B cell (primary cell): ENCODE results near the gene TCEAL4. TPM values are rescaled to one million over a fixed set of nuclear protein-coding genes. Genes with fewer than 3 reads are reported as not detected.

ENCODE experiments used
- ATAC-seq: fragments of 200-7000 bp; cut with Tn5 transposase; one replicate; pipeline ENCODE4 v1.10.0; 2021; ENCODE audit warnings: low read depth, mild to moderate bottlenecking, moderate number of reproducible peaks, moderate library complexity
- CTCF ChIA-PET: fragments of 350-600 bp; sonication (Branson Sonifier 250); formaldehyde crosslinking; loops from one replicate; lab custom pipeline; 2021; ENCODE audit warnings: antibody characterized with exemption, inconsistent platforms; lab: Charles Lee
- POLR2A ChIA-PET: fragments of 350-600 bp; sonication (Branson Sonifier 250); formaldehyde crosslinking; loops from one replicate; lab custom pipeline; 2021; ENCODE audit warnings: antibody characterized with exemption; lab: Charles Lee
- DNase-seq: peaks from one replicate; pipeline ENCODE4 v3.0.0; 2013
- H2AFZ ChIP-seq: 2 replicates; pipeline ENCODE4 v1.6.1; 2012; ENCODE audit warnings: mild to moderate bottlenecking, low read depth, low read length; ENCODE audit not compliant: insufficient read depth, poor library complexity, severe bottlenecking
- H3K27ac ChIP-seq, 2 donors: 1 replicate in 1 of 2; 2 replicates in 1 of 2; pipeline ENCODE4 v1.5.1; 2012 to 2013; ENCODE audit warnings: low read length in 2 of 2, mild to moderate bottlenecking in 2 of 2, moderate library complexity in 1 of 2
- H3K27me3 ChIP-seq, 4 experiments: fragments of 200-600 bp in 1 of 4; sonication (generic) in 1 of 4; replicated peaks in 1 of 4; 1 replicate in 2 of 4; 2 replicates in 2 of 4; pipeline versions ENCODE4 v1.6.1 to v1.7.0; 2013 to 2016; ENCODE audit warnings: low read length in 3 of 4, mild to moderate bottlenecking in 2 of 4, mixed read lengths in 1 of 4, moderate library complexity in 1 of 4; ENCODE audit not compliant: insufficient read depth in 4 of 4, control insufficient read depth in 3 of 4; ENCODE audit errors: control extremely low read depth in 1 of 4
- H3K36me3 ChIP-seq, 2 experiments: replicated peaks in 1 of 2; 1 replicate in 1 of 2; 2 replicates in 1 of 2; pipeline versions ENCODE4 v1.6.1 to v1.7.1; 2013; ENCODE audit warnings: low read length in 1 of 2; ENCODE audit not compliant: insufficient read depth in 2 of 2, control insufficient read depth in 1 of 2; ENCODE audit errors: control extremely low read depth in 1 of 2, extremely low read depth in 1 of 2
- H3K4me1 ChIP-seq, 2 donors: fragments of 200-600 bp in 1 of 2; sonication (generic) in 1 of 2; 1 replicate in 1 of 2; 2 replicates in 1 of 2; pipeline versions ENCODE4 v1.5.1 to v1.6.1; 2013 to 2017; ENCODE audit warnings: low read length in 2 of 2; ENCODE audit not compliant: control insufficient read depth in 2 of 2, insufficient read depth in 2 of 2
- H3K4me2 ChIP-seq: replicated peaks from 2 replicates; pipeline ENCODE3; 2012; ENCODE audit warnings: mild to moderate bottlenecking, low read depth, low read length; ENCODE audit not compliant: poor library complexity, severe bottlenecking
- H3K4me3 ChIP-seq, 5 experiments: fragments of 200-600 bp in 1 of 5; sonication (generic) in 1 of 5; 1 replicate in 3 of 5; 2 replicates in 2 of 5; pipeline versions ENCODE4 v1.5.1 to v1.7.0; 2011 to 2016; ENCODE audit warnings: low read length in 4 of 5, mild to moderate bottlenecking in 4 of 5, low read depth in 2 of 5, control low read depth in 1 of 5, moderate library complexity in 1 of 5; ENCODE audit not compliant: insufficient read depth in 1 of 5; ENCODE audit errors: control extremely low read depth in 1 of 5, extremely low read depth in 1 of 5
- H3K79me2 ChIP-seq: fragments of 200-600 bp; sonication (generic); one replicate; pipeline ENCODE4 v1.6.0; 2016; ENCODE audit warnings: low read length; ENCODE audit not compliant: control insufficient read depth, insufficient read depth
- H3K9ac ChIP-seq: fragments of 200-600 bp; sonication (generic); 2 replicates; pipeline ENCODE4 v1.6.1; 2017; ENCODE audit warnings: mild to moderate bottlenecking, low read length, moderate library complexity
- H3K9me3 ChIP-seq, 3 donors: one replicate each; pipeline versions ENCODE4 v1.6.1 to v1.7.1; 2013; ENCODE audit warnings: low read length in 2 of 3; ENCODE audit not compliant: control insufficient read depth in 2 of 3, insufficient read depth in 1 of 3; ENCODE audit errors: control extremely low read depth in 1 of 3
- H4K20me1 ChIP-seq: 2 replicates; pipeline ENCODE4 v1.6.0; 2012; ENCODE audit warnings: mild to moderate bottlenecking, low read length; ENCODE audit not compliant: insufficient read depth, control insufficient read depth, poor library complexity, severe bottlenecking
- H3K27ac Mint-ChIP-seq: one replicate; pipeline ENCODE4 v1.8.0; 2021; ENCODE audit warnings: mixed read lengths
- H3K27me3 Mint-ChIP-seq: one replicate; pipeline ENCODE4 v1.8.0; 2021; ENCODE audit warnings: mixed read lengths
- H3K4me1 Mint-ChIP-seq: one replicate; pipeline ENCODE4 v1.8.0; 2021; ENCODE audit warnings: mixed read lengths
- H3K4me3 Mint-ChIP-seq: one replicate; pipeline ENCODE4 v1.8.0; 2021; ENCODE audit warnings: mixed read lengths
- H3K9me3 Mint-ChIP-seq: one replicate; pipeline ENCODE4 v1.8.0; 2022; ENCODE audit warnings: mixed read lengths; ENCODE audit not compliant: insufficient read depth
- CTCF ChIP-seq: fragments of 200-600 bp; IDR thresholded peaks from one replicate; pipeline ENCODE4 v1.8.0; 2022; ENCODE audit warnings: antibody characterized with exemption, mild to moderate bottlenecking
- EZH2 ChIP-seq: IDR thresholded peaks from 2 replicates; pipeline ENCODE4 v1.6.1; 2012; ENCODE audit warnings: borderline replicate concordance, low read depth, mild to moderate bottlenecking, moderate library complexity, low read length; ENCODE audit not compliant: insufficient read depth, poor library complexity, severe bottlenecking
- WGBS: methylation state at CpG from one replicate; pipeline ENCODE4 v1.1.5; 2013; ENCODE audit warnings: missing lambda C conversion rate; ENCODE audit not compliant: insufficient coverage; 5-methylcytosine and 5-hydroxymethylcytosine counted together
- intact Hi-C: fragments of 100-400 bp; cut with micrococcal nuclease; formaldehyde crosslinking; loops from one replicate; pipeline ENCODE4 v1.10.0; 2022
- polyA plus RNA-seq: library from polyadenylated mRNA; depleted of rRNA; stranded (reverse); fragments of >200 nt; gene quantifications from 2 replicates; pipeline ENCODE4 v1.2.3, GENCODE V29; 2012
- total RNA-seq, 2 donors: library from RNA; stranded (reverse); fragments of 120-200 nt in 1 of 2; gene quantifications; 1 replicate in 1 of 2; 2 replicates in 1 of 2; pipeline versions ENCODE4 v1.2.3 to v1.2.4, GENCODE V29; 2013 to 2022

The TCEAL4 gene
- total and polyA plus RNA-seq, 2 donors (not counting 1 experiment from before 2014, with no cell fraction given), result 3.0 to 23.1 TPM

- Mint-ChIP-seq H3K27ac (no peak overlapping the region), H3K4me3 (no peak overlapping the region), H3K27me3 (no peaks in the 10 kb centered on the region), H3K4me1 (no peaks in the 10 kb centered on the region), H3K9me3 (no peaks in the 10 kb centered on the region)
- no peak overlapping the region for H3K27ac ChIP-seq
- WGBS, result 100% methylated on average over 4 of the region's 6 CpGs
- H3K79me2 ChIP-seq, result no peaks in the 10 kb centered on the region
- H3K9me3 ChIP-seq, result no peaks in the 10 kb centered on the region
- TF ChIP-seq CTCF (no peak), EZH2 (no peak)
- ATAC-seq (no peak), DNase-seq (no peak)
- POLR2A ChIA-PET, result no interaction called here
- H3K4me3 ChIP-seq, result no peak overlapping the region
- CTCF ChIA-PET, result no interaction called here
- H2AFZ ChIP-seq, result no peak overlapping the region
- H3K9ac ChIP-seq, result no peak overlapping the region
- intact Hi-C loops, result no loop called here
- no peaks in the 10 kb centered on the region for H3K27me3 ChIP-seq
- H4K20me1 ChIP-seq, result no peaks in the 10 kb centered on the region
- H3K4me1 ChIP-seq, result no peaks in the 10 kb centered on the region
- no peak overlapping the region for H3K4me2 ChIP-seq
- no peaks in the 10 kb centered on the region for H3K36me3 ChIP-seq
Measured at GRCh38 chrX:103571121-103571520, 14.2 kb upstream of the TCEAL4 start.

- CTCF ChIA-PET, result no interaction called here
- no peak overlapping the region for H3K4me2 ChIP-seq
- no peaks in the 10 kb centered on the region for H3K36me3 ChIP-seq
- no CpG with 5 or more reads among the region's 4 CpGs for WGBS
- DNase-seq (no peak), ATAC-seq (no peak)
- H2AFZ ChIP-seq, result no peak overlapping the region
- no peaks in the 10 kb centered on the region for H3K27me3 Mint-ChIP-seq
- H3K4me3 ChIP-seq, result no peak overlapping the region
- no peaks in the 10 kb centered on the region for H3K9me3 ChIP-seq
- no peaks in the 10 kb centered on the region for H4K20me1 ChIP-seq
- no peaks in the 10 kb centered on the region for H3K4me1 ChIP-seq
- no peak overlapping the region for H3K27ac Mint-ChIP-seq
- POLR2A ChIA-PET, result no interaction called here
- intact Hi-C loops, result no loop called here
- no peaks in the 10 kb centered on the region for H3K4me1 Mint-ChIP-seq
- no peaks in the 10 kb centered on the region for H3K79me2 ChIP-seq
- no peak overlapping the region for H3K27ac ChIP-seq
- H3K27me3 ChIP-seq, result no peaks in the 10 kb centered on the region
- H3K4me3 Mint-ChIP-seq, result no peak overlapping the region
- H3K9me3 Mint-ChIP-seq, result no peaks in the 10 kb centered on the region
- no peak overlapping the region for H3K9ac ChIP-seq
- no peak for TF ChIP-seq EZH2
- TF ChIP-seq CTCF, result no peak
Measured at GRCh38 chrX:103571726-103572125, 13.6 kb upstream of the TCEAL4 start.
